GM21717 (cell line): ENCODE data around the gene HPS4.
"Not testable (repeated sequence)": the region's sequence is repeated elsewhere in the genome, so short reads cannot be mapped to it uniquely, and the experiment has no call there.

ENCODE experiments used
- ATAC-seq: cut with Tn5 transposase; IDR thresholded peaks from one replicate; pipeline ENCODE4 v1.9.1; 2021; ENCODE audit warnings: mild to moderate bottlenecking, moderate library complexity; ENCODE audit not compliant: unreplicated experiment

HPS4 gene

DNA sequence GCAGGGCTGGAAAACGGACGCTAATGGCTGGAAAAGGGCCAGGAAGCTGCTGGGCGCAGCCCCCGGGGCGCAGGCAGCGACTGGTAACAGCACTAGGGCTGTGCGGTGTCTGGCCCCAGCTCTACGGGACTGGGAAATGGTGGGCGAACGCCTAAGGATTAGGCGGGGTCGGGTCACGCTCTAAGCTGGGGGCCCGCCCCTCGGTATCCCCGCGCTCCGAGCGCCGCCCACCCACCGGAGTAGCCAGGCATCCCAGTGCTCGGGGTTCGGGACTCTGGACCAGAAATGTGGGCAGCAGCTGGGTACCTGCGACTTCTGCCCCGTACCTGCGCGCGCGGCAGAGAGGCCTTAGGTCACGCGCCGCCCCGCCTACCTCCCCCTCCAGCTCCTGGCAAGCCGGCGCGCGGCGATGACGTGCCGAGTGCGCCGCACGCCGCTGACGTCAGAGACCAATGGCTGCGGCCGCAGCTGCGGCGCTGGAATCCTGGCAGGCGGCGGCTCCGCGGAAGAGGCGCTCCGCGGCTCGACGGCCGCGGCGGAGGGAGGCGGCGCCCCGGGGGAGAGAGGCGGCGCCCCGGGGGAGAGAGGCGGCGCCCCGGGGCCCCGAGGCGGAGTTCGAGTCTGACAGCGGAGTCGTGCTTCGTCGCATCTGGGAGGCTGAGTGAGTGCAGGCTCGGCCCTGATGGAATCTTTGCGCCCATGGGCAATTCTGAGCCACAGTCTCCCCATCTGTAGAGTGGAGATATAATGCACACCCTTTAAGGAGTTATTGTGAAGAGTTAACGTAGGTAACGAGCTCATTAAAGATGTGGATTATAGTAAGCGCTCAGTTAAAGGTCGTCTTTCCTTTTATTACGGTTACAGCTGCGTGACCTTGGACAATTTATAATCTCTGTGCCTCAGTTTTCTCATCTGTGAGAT is at the start of gene HPS4, which contains the start of gene SRRD:
TSS of gene HPS4 (minus strand) at position 345 of the 921 bp plus-strand sequence. CDS start 2,021 bp downstream, outside the sequence.
TSS of gene SRRD (plus strand) at position 439 of the 921 bp plus-strand sequence. CDS start at position 453, 14 bp downstream.
- ATAC-seq, result peak; percentile 45

DNA sequence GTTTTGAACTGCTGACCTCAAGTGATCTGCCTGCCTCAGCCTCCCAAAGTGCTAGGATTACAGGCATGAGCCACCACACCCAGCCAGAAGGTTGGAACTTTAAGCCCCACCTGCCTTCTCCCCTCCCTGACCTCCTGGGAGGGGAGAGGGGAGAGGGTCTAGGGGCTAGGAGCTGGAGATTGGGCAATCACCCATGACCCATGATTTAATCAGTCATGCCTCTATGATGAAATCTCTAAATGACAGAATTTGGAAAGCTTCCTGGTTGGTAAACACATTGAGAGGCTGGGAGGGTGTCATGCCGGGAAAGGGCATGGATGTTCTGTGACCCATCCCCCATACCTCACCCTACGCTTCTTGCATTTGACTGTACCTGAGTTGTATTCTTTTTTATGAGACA is 45.8 kb upstream of the HPS4 start:
- no peak for ATAC-seq

- ATAC-seq, result not testable (repeated sequence)
Measured at GRCh38 chr22:26528518-26528917, 44.9 kb upstream of the HPS4 start.

GRCh38 chr22:26527574-26528465 is 44.2 kb upstream of the HPS4 start:
- ATAC-seq, result no peak

DNA sequence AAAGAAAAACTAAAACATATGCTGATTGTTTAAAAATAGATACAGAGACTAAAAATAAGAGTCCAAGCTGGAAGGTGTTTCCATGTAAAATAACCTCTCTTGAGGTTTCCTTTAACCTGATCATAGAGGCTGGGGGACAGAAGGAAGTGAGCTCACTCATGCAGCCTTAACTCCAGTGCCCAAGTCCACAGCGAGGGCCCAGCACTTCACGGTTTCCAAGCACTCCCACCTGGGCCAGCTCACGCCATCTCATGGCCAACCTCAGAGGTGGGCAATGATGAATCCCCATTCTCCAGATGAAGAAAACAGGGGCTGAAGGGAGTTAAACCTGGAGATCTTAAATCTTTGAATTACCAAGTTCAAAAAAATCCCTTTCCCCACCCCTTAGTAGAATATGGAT is 43.6 kb upstream of the HPS4 start:
- no peak for ATAC-seq

GRCh38 chr22:26525946-26526564 is 42.5 kb upstream of the HPS4 start:
- no peak for ATAC-seq

DNA sequence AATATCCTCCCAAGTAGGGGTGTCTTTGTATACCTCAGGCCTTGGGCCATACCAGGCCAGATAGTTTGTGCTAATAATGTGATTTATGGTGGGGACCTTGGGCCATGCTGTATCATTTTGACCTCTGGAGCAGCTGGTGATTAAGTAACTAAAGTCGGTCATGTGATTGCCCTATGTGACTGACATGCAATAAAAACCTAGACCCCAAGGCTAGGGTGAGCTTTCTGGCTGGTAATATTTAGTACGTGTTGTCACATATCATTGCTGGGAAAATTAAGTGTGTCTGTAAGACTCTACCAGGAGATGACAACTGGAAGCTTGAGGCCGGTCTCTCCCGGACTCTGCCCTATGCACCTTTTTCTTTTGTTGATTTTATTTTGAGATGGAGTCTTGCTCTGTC is 41.3 kb upstream of the HPS4 start:
- no peak for ATAC-seq

GRCh38 chr22:26522592-26522991 is 39.0 kb upstream of the HPS4 start:
- ATAC-seq, result no peak

DNA sequence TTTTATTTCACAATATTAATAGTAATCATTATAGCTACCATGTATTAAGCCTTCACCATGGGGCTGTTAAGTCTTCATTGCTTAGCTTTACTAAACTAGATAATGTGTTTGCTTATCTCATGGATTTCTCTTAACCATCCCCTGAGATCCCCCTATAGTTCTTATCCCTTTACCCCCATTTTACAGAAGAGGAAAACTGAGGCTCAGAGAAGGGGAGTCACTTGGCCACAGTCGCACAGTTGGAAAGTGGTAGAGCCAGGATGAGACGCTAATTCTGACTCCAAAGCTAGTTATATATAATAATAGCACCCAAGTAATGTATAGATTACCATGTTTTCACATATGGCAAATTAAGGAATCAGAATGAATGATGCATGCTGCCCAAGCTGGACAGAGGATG is 38.4 kb upstream of the HPS4 start:
- no peak for ATAC-seq

DNA sequence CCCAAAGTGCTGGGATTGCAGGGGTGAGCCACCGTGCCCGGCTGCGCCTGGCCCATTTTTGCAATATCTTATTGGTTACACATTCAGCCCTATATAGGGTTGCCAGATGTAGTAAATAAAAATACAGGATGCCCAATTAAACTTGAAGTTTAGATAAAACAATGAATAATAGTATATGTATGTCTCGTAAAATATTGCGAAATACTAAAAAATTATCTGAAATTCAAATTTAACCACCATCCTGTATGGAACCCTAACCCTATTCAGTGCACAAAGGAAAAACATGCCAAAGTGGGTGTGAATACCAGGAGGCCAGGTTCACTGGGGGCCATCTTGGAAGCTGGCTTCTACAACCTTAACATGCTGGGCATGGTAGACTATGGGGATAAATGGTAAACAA is 33.8 kb upstream of the HPS4 start:
- no peak for ATAC-seq

DNA sequence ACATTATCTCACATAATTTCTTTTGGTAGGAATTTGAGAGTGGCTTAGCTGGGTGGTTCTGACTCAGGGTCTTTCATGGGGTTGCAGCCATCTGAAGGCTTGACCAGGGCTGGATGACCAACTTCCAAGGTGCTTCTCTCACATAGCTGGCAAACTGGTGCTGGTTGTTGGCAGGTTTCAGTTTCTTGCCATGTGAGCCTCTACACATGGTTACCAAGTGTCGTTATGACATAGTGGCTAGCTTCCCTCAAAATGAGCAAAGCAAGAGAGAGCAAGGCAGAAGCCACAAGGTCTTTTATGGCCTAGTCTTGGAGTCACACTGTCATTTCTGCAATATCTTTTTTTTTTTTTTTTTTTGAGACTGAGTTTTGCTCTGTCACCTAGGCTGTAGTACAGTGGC is 32.9 kb upstream of the HPS4 start:
- no peak for ATAC-seq

DNA sequence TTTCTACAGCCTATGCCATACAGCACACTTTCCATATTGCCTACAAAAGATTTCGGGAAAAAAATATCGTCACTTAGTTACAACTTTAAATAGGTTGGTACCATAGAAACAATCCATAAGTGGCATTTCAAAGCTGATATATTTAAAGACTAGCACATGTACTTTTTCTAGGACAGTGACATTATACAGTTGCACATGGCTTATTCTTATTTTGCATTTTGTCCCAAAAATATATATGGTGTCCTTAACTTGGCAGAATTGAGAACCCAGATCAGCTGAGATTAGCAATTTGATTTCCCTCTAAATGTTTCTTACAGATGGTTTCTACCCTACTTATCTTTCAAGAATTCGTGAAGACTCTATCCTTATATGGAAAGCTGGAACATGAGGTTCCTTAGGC is 32.3 kb upstream of the HPS4 start:
- no peak for ATAC-seq

- ATAC-seq, result no peak
Measured at GRCh38 chr22:26514419-26515161, 31.0 kb upstream of the HPS4 start.

DNA sequence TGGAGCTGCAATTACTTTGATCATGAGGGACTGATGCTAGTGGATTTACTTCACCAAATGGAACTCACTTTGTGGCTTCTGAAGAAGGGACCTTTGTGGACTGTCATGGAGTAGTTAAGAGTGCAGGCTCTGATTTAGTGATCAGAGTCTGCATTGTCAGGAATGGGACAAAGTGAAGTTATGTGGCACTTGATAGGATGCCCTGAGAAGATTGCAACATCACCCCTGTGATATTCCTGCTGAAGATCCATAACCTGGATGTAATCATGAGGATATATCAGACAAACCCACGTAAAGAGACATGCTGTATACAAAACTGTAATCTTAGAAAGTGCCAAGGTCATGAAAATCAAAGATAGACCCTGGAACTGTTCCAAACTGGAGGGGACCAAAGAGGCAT is 30.3 kb upstream of the HPS4 start:
- no peak for ATAC-seq

DNA sequence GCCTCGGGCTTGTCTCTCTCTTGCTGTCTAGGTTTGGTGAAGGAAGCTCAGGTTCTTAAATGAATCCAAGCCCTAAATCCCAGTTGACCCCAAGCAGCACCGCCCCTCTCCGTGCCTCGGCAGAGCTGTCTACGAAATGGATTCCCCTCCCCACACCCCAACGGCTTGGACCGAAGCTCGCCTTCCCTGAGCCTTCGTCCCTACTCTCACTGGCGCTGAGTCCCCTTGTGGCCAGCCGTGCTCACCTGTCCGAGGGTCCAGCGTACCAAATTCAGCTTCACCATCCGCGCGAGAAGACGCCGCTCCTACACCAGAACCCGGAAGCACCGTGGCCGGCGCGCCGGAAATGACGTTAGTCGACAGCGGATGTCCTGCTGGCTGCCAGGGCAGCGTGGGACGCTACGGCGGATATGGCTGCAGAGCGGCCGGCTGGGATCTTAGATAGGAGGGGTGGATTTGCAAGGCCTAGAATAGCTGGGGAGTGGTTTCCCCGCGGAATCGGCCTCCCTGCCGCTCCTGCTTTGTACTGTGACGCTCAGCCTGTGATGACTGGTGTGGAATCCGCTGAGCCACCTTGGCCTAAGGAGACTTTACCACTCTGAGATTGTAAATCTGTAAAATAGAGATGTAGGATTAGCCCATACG is 28.7 kb upstream of the HPS4 start, which contains the start of gene TFIP11:
TSS of gene TFIP11 (minus strand) at position 325 of the 645 bp plus-strand sequence. CDS start 2,201 bp downstream, outside the sequence.
- ATAC-seq, result peak; percentile 90

- no peak for ATAC-seq
Measured at GRCh38 chr22:26508148-26508547, 24.6 kb upstream of the HPS4 start.

DNA sequence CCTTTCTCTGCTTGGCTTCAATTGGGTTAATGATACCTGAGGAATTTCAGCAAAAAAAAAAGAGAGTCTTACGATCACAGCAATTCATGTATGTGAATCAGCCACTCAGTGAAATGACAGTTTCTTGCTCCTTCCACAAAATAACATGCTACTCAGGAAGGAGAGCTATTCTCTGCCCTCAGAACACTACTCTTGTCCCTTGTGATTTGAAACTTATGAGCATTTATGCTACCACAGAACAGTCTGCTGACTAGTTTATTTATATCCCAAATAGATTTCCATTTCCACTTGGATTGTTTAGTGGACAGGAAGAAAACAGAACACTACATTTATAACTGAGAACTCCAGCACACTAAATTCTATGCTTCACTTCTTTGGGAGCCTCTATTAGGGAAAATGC is 20.2 kb upstream of the HPS4 start:
- no peak for ATAC-seq

- ATAC-seq, result no peak
Measured at GRCh38 chr22:26502688-26503561, 19.3 kb upstream of the HPS4 start.

- ATAC-seq, result no peak
Measured at GRCh38 chr22:26501996-26502395, 18.4 kb upstream of the HPS4 start.
